Rectal smooth muscle tissue (tissue), 1 donor: Measurements from ENCODE around the gene ADAM22.

ENCODE experiments used
- H3K27ac ChIP-seq: one replicate; pipeline ENCODE4 v1.7.0; 2013; ENCODE audit warnings: low read depth, low read length, inconsistent platforms
- H3K27me3 ChIP-seq: one replicate; pipeline ENCODE4 v1.7.0; 2013; ENCODE audit warnings: low read length; ENCODE audit not compliant: control insufficient read depth, insufficient read depth
- H3K36me3 ChIP-seq: one replicate; pipeline ENCODE4 v1.7.0; 2013; ENCODE audit warnings: low read length; ENCODE audit not compliant: control insufficient read depth, insufficient read depth
- H3K4me1 ChIP-seq: one replicate; pipeline ENCODE4 v1.7.0; 2013; ENCODE audit warnings: low read length; ENCODE audit not compliant: control insufficient read depth, insufficient read depth
- H3K4me3 ChIP-seq: one replicate; pipeline ENCODE4 v1.7.0; 2013; ENCODE audit warnings: low read length
- H3K9ac ChIP-seq: one replicate; pipeline ENCODE4 v1.7.0; 2013; ENCODE audit warnings: low read length

The ADAM22 gene

DNA sequence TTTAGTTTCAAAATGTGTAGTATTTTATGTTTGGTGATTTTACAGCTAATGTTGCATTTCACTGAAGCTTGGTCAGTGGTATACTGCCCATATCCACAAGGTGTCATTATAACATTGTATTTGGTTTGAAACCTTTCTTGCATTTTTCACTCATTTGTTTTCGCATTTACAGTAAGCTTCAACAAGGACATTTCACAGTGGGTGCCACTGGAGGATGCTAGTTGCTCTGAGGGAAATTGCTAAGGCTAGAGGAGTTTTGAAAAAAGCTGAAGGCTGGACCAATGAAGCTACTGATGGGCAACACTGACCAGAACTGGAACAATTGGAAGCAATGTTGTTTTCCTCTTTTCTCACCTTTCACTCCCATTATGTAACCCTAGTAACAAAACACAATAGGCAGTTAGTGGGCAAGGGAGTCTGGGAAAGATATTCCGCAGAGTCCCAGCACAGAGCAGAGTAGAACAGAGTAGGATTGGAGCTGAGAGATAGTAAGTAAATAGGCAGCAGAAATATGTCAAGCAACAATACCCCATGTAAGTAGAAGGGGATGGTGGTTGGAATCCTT, 309.4 kb downstream of the ADAM22 start:
- Histone ChIP-seq H3K27me3 (no peaks in the 10 kb centered on the region), H3K4me3 (no peak overlapping the region), H3K27ac (no peak overlapping the region), H3K4me1 (no peaks in the 10 kb centered on the region), H3K36me3 (no peaks in the 10 kb centered on the region), H3K9ac (no peak overlapping the region)

- H3K4me3 ChIP-seq = no peak overlapping the region
- H3K4me1 ChIP-seq = no peaks in the 10 kb centered on the region
- no peak overlapping the region for H3K9ac ChIP-seq
- H3K36me3 ChIP-seq = no peaks in the 10 kb centered on the region
- H3K27ac ChIP-seq = no peak overlapping the region
- no peaks in the 10 kb centered on the region for H3K27me3 ChIP-seq
Observed at GRCh38 chr7:88244258-88244657, 310.2 kb downstream of the ADAM22 start.
